BLaER1 treated with 17β-estradiol and CSF1 and Interleukin-3, amounts not matched to agents 10 nM and 100 nM (cell line): ENCODE results near the gene NUP93.
"Not testable (repeated sequence)": the region's sequence is repeated elsewhere in the genome, so short reads cannot be mapped to it uniquely, and the experiment has no call there.

ENCODE experiments used
- H3K27ac ChIP-seq, 11 experiments: shearing (Covaris generic); formaldehyde crosslinking; 2 replicates each; pipeline ENCODE4 v1.8.1; 2022
- H3K27me3 ChIP-seq, 11 experiments: shearing (Covaris generic); formaldehyde crosslinking; 2 replicates each; pipeline ENCODE4 v1.8.1; 2022
- H3K36me3 ChIP-seq, 11 experiments: shearing (Covaris generic); formaldehyde crosslinking; 2 replicates each; pipeline ENCODE4 v1.8.1; 2022
- H3K4me1 ChIP-seq, 10 experiments: shearing (Covaris generic); formaldehyde crosslinking; 2 replicates each; pipeline ENCODE4 v1.8.1; 2022
- H3K4me2 ChIP-seq, 11 experiments: shearing (Covaris generic); formaldehyde crosslinking; 2 replicates each; pipeline ENCODE4 v1.8.1; 2022
- H3K4me3 ChIP-seq, 10 experiments: shearing (Covaris generic); formaldehyde crosslinking; 2 replicates each; pipeline ENCODE4 v1.8.1; 2022
- H3K9ac ChIP-seq, 11 experiments: shearing (Covaris generic); formaldehyde crosslinking; 2 replicates each; pipeline ENCODE4 v1.8.1; 2022
- H3K9me3 ChIP-seq, 11 experiments: shearing (Covaris generic); formaldehyde crosslinking; replicated peaks in 1 of 11; 2 replicates each; pipeline ENCODE4 v1.8.1; 2022
- H4K20me1 ChIP-seq, 11 experiments: shearing (Covaris generic); formaldehyde crosslinking; 2 replicates each; pipeline ENCODE4 v1.8.1; 2022
- Cebpa-rat ChIP-seq, 11 experiments: shearing (Covaris generic); IDR thresholded peaks; 2 replicates each; pipeline ENCODE4 v1.8.1; 2022

Gene NUP93

DNA sequence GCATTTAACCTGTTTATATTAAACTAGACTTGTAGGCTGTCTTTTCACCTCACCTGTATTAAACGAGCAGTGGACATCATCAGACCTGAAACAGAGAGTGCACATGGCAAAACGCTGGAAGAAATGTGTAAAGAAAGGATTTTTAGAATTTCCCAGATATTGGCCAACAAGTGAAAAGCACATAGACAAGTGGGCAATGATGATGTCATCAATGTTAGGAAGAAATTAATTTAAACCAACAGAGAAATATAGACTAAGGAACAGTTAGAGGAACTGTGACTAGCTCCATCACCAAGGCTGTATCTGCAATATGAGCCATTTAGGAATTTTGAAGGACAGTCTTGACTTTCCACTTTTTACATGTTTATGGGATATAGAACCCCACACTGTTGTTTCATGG, 67.9 kb downstream of the NUP93 start:
- no peak overlapping the region for H3K4me2 ChIP-seq
- H3K9ac ChIP-seq = no peak overlapping the region
- H3K27ac ChIP-seq = no peak overlapping the region
- H3K4me3 ChIP-seq = no peak overlapping the region
- H3K9me3 ChIP-seq = no peaks in the 10 kb centered on the region
- peaks cover 5 to 35% (median 7%) of the 10 kb centered on the region in 11 experiments; a peak in 17 of 22 replicates for H4K20me1 ChIP-seq
- no peak for TF ChIP-seq Cebpa-rat (IDR thresholded peaks at IDR 0.05)
- H3K27me3 ChIP-seq = no peaks in the 10 kb centered on the region
- H3K4me1 ChIP-seq = peaks cover 0 to 24% (median 8%) of the 10 kb centered on the region in 10 experiments; a peak in 14 of 20 replicates
- H3K36me3 ChIP-seq = peaks cover 0 to 51% (median 40%) of the 10 kb centered on the region in 11 experiments; a peak in 18 of 22 replicates

DNA sequence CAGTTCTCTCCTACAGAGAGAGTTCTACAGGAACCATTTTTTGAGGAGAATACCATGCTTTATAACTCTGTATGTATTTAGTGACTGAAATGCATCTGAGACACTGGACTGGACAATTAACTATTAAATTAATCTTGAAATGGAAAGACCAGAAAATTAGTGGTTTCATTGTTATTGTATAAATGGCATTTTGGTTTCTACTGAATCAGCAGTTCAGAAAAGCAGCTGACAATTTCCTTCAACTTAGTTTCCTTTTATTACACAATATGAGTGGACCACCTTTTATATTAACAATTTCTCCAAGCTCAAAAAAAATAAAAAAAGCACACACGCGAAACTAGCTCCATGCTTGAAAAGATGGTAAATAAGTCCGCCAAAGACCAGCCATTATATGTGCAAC, 69.0 kb downstream of the NUP93 start:
- Histone ChIP-seq H4K20me1 (peaks cover 0 to 24% (median under 1%) of the 10 kb centered on the region in 11 experiments; a peak in 7 of 22 replicates), H3K27ac (no peak overlapping the region), H3K9ac (no peak overlapping the region), H3K9me3 (0 out of 22 replicates have a peak, but pooled peaks cover 0 to 3% (median 0%) of the 10 kb centered on the region in 11 experiments), H3K4me1 (peaks cover 0 to 17% (median 0%) of the 10 kb centered on the region in 10 experiments; a peak in 6 of 20 replicates), H3K36me3 (peaks cover 9 to 54% (median 49%) of the 10 kb centered on the region in 11 experiments; a peak in 21 of 22 replicates), H3K4me2 (peak overlapping the region in 3 of 11 experiments; percentile 6 to 42 (median 10); a peak in 4 of 22 replicates), H3K4me3 (no peak overlapping the region), H3K27me3 (no peaks in the 10 kb centered on the region)
- TF ChIP-seq Cebpa-rat (IDR thresholded peaks at IDR 0.05) = no peak

DNA sequence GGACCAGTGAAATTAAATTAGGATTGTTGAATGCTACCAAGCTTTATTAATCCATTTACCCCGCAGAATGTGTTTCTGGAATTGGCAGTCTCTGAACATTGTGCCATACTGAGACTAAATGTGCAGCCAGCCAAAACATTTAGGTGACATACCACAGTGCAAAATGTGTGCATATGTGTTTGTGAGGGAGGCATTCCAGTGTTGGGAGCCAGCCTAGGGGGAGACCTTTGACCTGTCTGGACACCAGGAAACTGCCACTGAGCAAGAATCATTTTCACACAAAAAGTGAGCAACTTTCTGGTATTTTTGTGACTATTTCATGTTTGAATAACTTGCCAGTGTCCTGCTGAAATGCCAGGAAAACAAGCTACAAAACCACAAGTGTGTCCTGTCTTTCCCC, 70.4 kb downstream of the NUP93 start:
- TF ChIP-seq Cebpa-rat (IDR thresholded peaks at IDR 0.05) = no peak
- Histone ChIP-seq H3K27me3 (no peaks in the 10 kb centered on the region), H3K4me3 (no peak overlapping the region), H4K20me1 (peaks cover 0 to 21% (median 0%) of the 10 kb centered on the region in 11 experiments; a peak in 4 of 22 replicates), H3K4me1 (peaks cover 0 to 17% (median 0%) of the 10 kb centered on the region in 10 experiments; a peak in 6 of 20 replicates), H3K9me3 (0 out of 22 replicates have a peak, but pooled peaks cover 0 to 4% (median 0%) of the 10 kb centered on the region in 11 experiments), H3K4me2 (no peak overlapping the region), H3K9ac (no peak overlapping the region), H3K36me3 (peaks cover 11 to 67% (median 63%) of the 10 kb centered on the region in 11 experiments), H3K27ac (no peak overlapping the region)

DNA sequence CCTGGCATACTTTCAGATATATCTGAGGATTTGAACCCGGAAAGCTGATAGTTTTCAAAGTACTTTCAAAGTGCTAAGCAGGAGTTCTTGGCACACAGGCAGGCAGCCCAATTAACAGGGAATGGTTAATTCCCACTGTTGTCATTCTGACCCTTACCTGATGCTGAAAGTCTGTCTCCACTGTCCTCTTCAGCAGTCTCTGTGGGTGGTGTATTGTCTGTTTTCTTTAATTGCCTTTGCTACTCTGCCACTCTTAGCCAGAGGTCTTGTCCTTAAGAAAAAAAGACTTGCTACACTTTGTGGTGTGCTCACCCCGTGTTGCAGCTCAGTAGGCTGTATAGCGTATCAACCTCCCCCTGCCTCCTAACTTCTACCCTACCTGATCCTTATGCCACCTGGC, 71.8 kb downstream of the NUP93 start:
- Histone ChIP-seq H3K9ac (no peak overlapping the region), H3K36me3 (peaks cover 25 to 81% (median 73%) of the 10 kb centered on the region in 11 experiments), H3K9me3 (0 out of 22 replicates have a peak, but pooled peaks cover 0 to 4% (median 0%) of the 10 kb centered on the region in 11 experiments), H4K20me1 (peaks cover 0 to 16% (median 0%) of the 10 kb centered on the region in 11 experiments; a peak in 4 of 22 replicates), H3K27ac (no peak overlapping the region), H3K4me2 (no peak overlapping the region), H3K4me1 (peaks cover 0 to 17% (median 0%) of the 10 kb centered on the region in 10 experiments; a peak in 6 of 20 replicates), H3K4me3 (no peak overlapping the region), H3K27me3 (no peaks in the 10 kb centered on the region)
- no peak for TF ChIP-seq Cebpa-rat (IDR thresholded peaks at IDR 0.05)

DNA sequence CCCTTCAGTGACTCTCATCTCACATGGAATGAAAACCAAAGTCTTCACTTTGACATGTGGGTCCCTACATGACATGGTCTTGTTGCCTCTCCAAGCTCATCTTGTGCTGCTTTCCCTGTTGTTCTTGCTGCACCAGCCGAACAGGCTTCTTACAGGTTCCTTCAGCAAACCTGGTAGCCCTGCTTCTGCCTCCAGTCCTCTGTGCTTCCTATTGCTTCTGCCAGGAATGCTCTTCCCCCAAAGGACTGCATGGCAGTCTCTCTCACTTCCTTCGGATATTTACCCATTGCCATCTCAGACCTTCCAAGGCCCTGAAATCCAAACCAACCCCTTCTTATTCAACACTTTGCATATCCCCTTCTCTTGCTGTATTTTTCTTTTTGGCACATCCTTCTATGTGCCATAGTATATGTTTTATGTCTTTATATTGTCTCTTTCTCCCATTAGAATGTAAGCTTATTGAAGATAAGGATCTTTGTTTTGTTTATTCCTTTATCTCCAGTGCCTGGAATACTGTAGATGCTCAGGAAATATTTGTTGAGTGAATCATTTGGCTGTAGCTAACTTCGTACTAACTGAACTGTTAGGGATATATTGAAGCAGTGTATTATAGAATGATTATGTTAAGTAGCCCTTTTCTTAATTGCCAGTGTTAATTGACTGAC, 77.2 kb downstream of the NUP93 start:
- TF ChIP-seq Cebpa-rat (IDR thresholded peaks at IDR 0.05) = no peak
- H3K27ac ChIP-seq = no peak overlapping the region
- no peak overlapping the region for H3K4me3 ChIP-seq
- H3K4me2 ChIP-seq = no peak overlapping the region
- H3K4me1 ChIP-seq = no peaks in the 10 kb centered on the region
- no peak overlapping the region for H3K9ac ChIP-seq
- peaks cover 42 to 83% (median 68%) of the 10 kb centered on the region in 11 experiments for H3K36me3 ChIP-seq
- H3K27me3 ChIP-seq = no peaks in the 10 kb centered on the region
- H3K9me3 ChIP-seq = 0 out of 22 replicates have a peak, but pooled peaks cover 0 to 4% (median 0%) of the 10 kb centered on the region in 11 experiments
- H4K20me1 ChIP-seq = peaks cover 0 to 14% (median 0%) of the 10 kb centered on the region in 11 experiments; a peak in 1 of 22 replicates

DNA sequence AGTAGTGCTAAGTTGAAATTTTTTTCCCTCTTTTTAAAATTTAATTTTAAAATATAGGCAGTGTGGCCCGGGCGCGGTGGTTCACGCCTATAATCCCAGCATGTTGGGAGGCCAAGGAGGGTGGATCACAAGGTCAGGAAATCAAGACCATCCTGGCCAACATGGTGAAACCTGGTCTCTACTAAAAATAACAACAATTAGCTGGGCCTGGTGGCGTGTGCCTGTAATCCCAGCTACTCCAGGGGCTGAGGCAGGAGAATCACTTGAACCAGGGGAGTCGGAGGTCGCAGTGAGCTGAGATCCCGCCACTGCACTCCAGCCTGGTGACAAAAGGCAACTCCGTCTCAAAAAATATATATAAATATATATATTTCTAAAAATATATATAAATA, 77.7 kb downstream of the NUP93 start:
- not testable (repeated sequence) for H3K4me2 ChIP-seq, H3K27ac ChIP-seq, H3K9ac ChIP-seq, H3K9me3 ChIP-seq, H3K4me1 ChIP-seq, H3K27me3 ChIP-seq, H3K4me3 ChIP-seq
- Histone ChIP-seq H4K20me1 (peaks cover 0 to 14% (median 0%) of the 10 kb centered on the region in 11 experiments; a peak in 1 of 22 replicates), H3K36me3 (peaks cover 42 to 81% (median 69%) of the 10 kb centered on the region in 11 experiments)

DNA sequence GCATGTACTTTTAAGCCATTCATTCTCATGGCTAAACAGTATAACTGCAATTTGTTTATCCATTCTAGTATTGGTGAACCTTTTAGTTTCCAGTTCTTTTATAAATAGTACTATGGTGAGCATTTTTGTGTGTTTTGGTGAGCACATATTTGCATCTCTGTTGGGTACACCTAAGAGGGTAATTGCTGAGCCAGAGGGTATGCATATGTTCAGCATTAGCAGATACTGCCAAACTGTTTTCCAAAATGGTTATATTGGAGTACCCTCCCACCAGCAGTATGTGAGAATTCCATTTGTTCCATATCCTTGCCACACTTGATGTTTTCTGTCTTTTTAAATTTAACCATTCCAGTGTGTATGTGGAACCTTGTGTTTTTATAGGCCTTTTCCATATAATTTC, 81.0 kb downstream of the NUP93 start:
- H3K27me3 ChIP-seq = no peaks in the 10 kb centered on the region
- H3K4me1 ChIP-seq = peaks cover 0 to 7% (median 0%) of the 10 kb centered on the region in 10 experiments; a peak in 5 of 20 replicates
- H3K4me3 ChIP-seq = no peak overlapping the region
- peaks cover 42 to 76% (median 59%) of the 10 kb centered on the region in 11 experiments for H3K36me3 ChIP-seq
- peaks cover 0 to 25% (median 0%) of the 10 kb centered on the region in 11 experiments; a peak in 5 of 22 replicates for H4K20me1 ChIP-seq
- TF ChIP-seq Cebpa-rat (IDR thresholded peaks at IDR 0.05) = no peak
- no peak overlapping the region for H3K4me2 ChIP-seq
- no peak overlapping the region for H3K27ac ChIP-seq
- H3K9me3 ChIP-seq = no peaks in the 10 kb centered on the region
- H3K9ac ChIP-seq = no peak overlapping the region

DNA sequence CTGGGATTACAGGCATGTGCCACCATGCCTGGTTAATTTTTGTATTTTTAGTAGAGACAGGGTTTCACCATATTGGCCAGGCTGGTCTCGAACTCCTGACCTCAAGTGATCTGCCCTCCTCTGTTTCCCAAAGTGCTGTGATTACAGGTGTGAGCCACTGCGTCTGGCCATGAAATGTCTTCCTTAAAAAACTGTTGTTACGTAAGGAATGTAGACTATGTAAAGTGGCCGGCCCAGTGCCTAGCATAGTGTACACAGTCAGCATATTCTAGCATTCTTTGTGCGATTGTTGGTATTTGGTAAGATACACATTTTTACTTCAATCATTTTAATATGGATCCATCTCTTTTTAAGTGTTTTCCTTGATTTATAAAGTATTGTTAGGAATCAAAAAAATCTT, 81.7 kb downstream of the NUP93 start:
- H3K4me3 ChIP-seq, H3K27ac ChIP-seq, H3K9me3 ChIP-seq, H3K4me2 ChIP-seq, H3K4me1 ChIP-seq, H3K27me3 ChIP-seq, H3K9ac ChIP-seq: not testable (repeated sequence)
- Histone ChIP-seq H3K36me3 (peaks cover 41 to 76% (median 59%) of the 10 kb centered on the region in 11 experiments), H4K20me1 (peaks cover 0 to 31% (median 4%) of the 10 kb centered on the region in 11 experiments; a peak in 7 of 22 replicates)

DNA sequence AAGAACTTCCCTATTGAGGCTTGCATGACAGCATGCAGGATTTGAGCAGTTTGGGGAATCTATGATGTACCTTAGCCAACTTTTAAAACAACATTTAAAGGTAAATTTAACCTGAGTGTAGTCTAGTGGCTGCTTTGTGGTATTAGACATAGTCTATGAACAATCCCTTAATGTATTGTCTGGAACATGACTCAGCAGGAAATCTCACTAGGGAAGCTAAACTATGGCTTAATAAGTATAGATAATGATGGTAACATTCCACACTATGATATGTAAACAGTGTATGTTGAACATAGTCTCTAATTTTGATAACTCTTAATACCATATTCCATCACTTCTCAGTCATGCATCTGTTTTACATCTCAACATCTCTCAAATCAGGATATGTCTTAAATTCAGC, 83.0 kb downstream of the NUP93 start:
- Histone ChIP-seq H3K9me3 (no peaks in the 10 kb centered on the region), H3K27ac (no peak overlapping the region), H4K20me1 (peaks cover 0 to 42% (median 4%) of the 10 kb centered on the region in 11 experiments; a peak in 8 of 22 replicates), H3K4me3 (no peak overlapping the region), H3K27me3 (no peaks in the 10 kb centered on the region), H3K4me2 (no peak overlapping the region), H3K9ac (no peak overlapping the region), H3K36me3 (peaks cover 30 to 77% (median 52%) of the 10 kb centered on the region in 11 experiments), H3K4me1 (peaks cover 0 to 7% (median 0%) of the 10 kb centered on the region in 10 experiments; a peak in 5 of 20 replicates)
- no peak for TF ChIP-seq Cebpa-rat (IDR thresholded peaks at IDR 0.05)
